GM23338 (cell line): ENCODE measurements around the gene CNTN1. TPM values are rescaled to one million over a fixed set of nuclear protein-coding genes. Genes with fewer than 3 reads are reported as not detected.

Experiments used
- ATAC-seq: fragments of 200-7000 bp; cut with Tn5 transposase; 3 replicates; pipeline ENCODE4 v1.9.1; 2020
- DNase-seq: peaks from one replicate; pipeline ENCODE4 v3.0.0-alpha.2; 2015; ENCODE audit warnings: low spot score
- H2AFZ ChIP-seq: fragments of 200-600 bp; sonication (generic); 2 replicates; pipeline ENCODE4 v1.8.0; 2016; ENCODE audit warnings: antibody characterized with exemption, mild to moderate bottlenecking, moderate library complexity
- H3F3A ChIP-seq: fragments of 200-600 bp; sonication (generic); replicated peaks from 2 replicates; pipeline ENCODE4 v1.8.0; 2017; ENCODE audit warnings: antibody characterized with exemption, mixed run types, low read depth
- H3K27ac ChIP-seq: fragments of 200-600 bp; sonication (generic); 2 replicates; pipeline ENCODE4 v1.6.1; 2016; ENCODE audit warnings: low read depth
- H3K27me3 ChIP-seq: fragments of 200-600 bp; sonication (generic); 2 replicates; pipeline ENCODE4 v1.8.0; 2016; ENCODE audit warnings: mild to moderate bottlenecking, mixed run types, moderate library complexity; ENCODE audit not compliant: insufficient read depth
- H3K36me3 ChIP-seq: fragments of 200-600 bp; sonication (generic); 2 replicates; pipeline ENCODE4 v1.8.0; 2016; ENCODE audit warnings: mild to moderate bottlenecking; ENCODE audit not compliant: insufficient read depth
- H3K4me1 ChIP-seq: fragments of 200-600 bp; sonication (generic); 2 replicates; pipeline ENCODE4 v1.8.0; 2016; ENCODE audit warnings: mild to moderate bottlenecking, moderate library complexity; ENCODE audit not compliant: insufficient read depth
- H3K4me2 ChIP-seq: fragments of 200-600 bp; sonication (generic); 2 replicates; pipeline ENCODE4 v1.7.1; 2017; ENCODE audit warnings: mixed run types
- H3K4me3 ChIP-seq: fragments of 200-600 bp; sonication (generic); 2 replicates; pipeline ENCODE4 v1.6.1; 2016; ENCODE audit warnings: mixed run types
- H3K79me2 ChIP-seq: fragments of 200-600 bp; sonication (generic); replicated peaks from 2 replicates; pipeline ENCODE4 v1.8.0; 2017; ENCODE audit warnings: mild to moderate bottlenecking; ENCODE audit not compliant: insufficient read depth
- H3K9me2 ChIP-seq: fragments of 200-600 bp; sonication (generic); 2 replicates; pipeline ENCODE4 v1.8.0; 2017; ENCODE audit not compliant: insufficient read depth
- H4K20me1 ChIP-seq: fragments of 200-600 bp; sonication (generic); replicated peaks from 2 replicates; pipeline ENCODE4 v1.8.0; 2017; ENCODE audit warnings: mild to moderate bottlenecking; ENCODE audit not compliant: insufficient read depth
- H3K27ac Mint-ChIP-seq: 2 replicates; pipeline ENCODE4 v1.8.0; 2020; ENCODE audit warnings: inconsistent platforms, mild to moderate bottlenecking, moderate library complexity, mixed read lengths
- H3K27me3 Mint-ChIP-seq: 3 replicates; pipeline ENCODE4 v1.8.0; 2022; ENCODE audit warnings: low read depth, mild to moderate bottlenecking, moderate library complexity, mixed read lengths, inconsistent platforms; ENCODE audit not compliant: insufficient read depth, poor library complexity
- H3K36me3 Mint-ChIP-seq: 3 replicates; pipeline ENCODE4 v1.8.0; 2021; ENCODE audit warnings: low read depth, mild to moderate bottlenecking, inconsistent platforms, moderate library complexity, mixed read lengths
- H3K4me1 Mint-ChIP-seq: 3 replicates; pipeline ENCODE4 v1.8.0; 2020; ENCODE audit warnings: mild to moderate bottlenecking, inconsistent platforms, mixed read lengths
- H3K4me3 Mint-ChIP-seq: 3 replicates; pipeline ENCODE4 v1.8.0; 2021; ENCODE audit warnings: moderate library complexity, mild to moderate bottlenecking, inconsistent platforms, mixed read lengths
- H3K9me3 Mint-ChIP-seq: 3 replicates; pipeline ENCODE4 v1.8.0; 2020; ENCODE audit warnings: moderate library complexity, mild to moderate bottlenecking, inconsistent platforms, mixed read lengths
- CREB1 ChIP-seq: fragments of 250-450 bp; sonication (Bioruptor Pico); IDR thresholded peaks from 2 replicates; pipeline ENCODE4 v1.5.0; 2020; ENCODE audit warnings: low read depth, mild to moderate bottlenecking, moderate library complexity
- EZH2 ChIP-seq: fragments of 200-600 bp; sonication (generic); IDR thresholded peaks from one replicate; pipeline ENCODE4 v1.8.0; 2017; ENCODE audit warnings: antibody characterized with exemption, mild to moderate bottlenecking, low read depth; ENCODE audit not compliant: unreplicated experiment
- EZH2phosphoT487 ChIP-seq: fragments of 200-600 bp; sonication (generic); IDR thresholded peaks from one replicate; pipeline ENCODE4 v1.8.1; 2018; ENCODE audit warnings: antibody characterized with exemption; ENCODE audit not compliant: unreplicated experiment
- JUNB ChIP-seq: IDR thresholded peaks from one replicate; pipeline ENCODE4 v1.6.1; 2016; ENCODE audit warnings: antibody characterized with exemption; ENCODE audit not compliant: unreplicated experiment
- NANOG ChIP-seq: IDR thresholded peaks from 2 replicates; pipeline ENCODE4 v1.6.1; 2016; ENCODE audit warnings: antibody characterized with exemption, borderline replicate concordance
- POLR2AphosphoS5 ChIP-seq: IDR thresholded peaks from 2 replicates; pipeline ENCODE4 v1.6.1; 2016; ENCODE audit warnings: antibody characterized with exemption, low read depth
- STAT1 ChIP-seq: IDR thresholded peaks from one replicate; pipeline ENCODE4 v1.6.1; 2016; ENCODE audit warnings: antibody characterized with exemption; ENCODE audit not compliant: unreplicated experiment
- ZNF114 ChIP-seq: fragments of 250-450 bp; sonication (Bioruptor Pico); IDR thresholded peaks from 2 replicates; pipeline ENCODE4 v1.5.0; 2020; ENCODE audit warnings: mild to moderate bottlenecking, moderate library complexity
- ZNF331 ChIP-seq: fragments of 250-450 bp; sonication (Bioruptor Pico); IDR thresholded peaks from 2 replicates; pipeline ENCODE4 v1.5.0; 2020; ENCODE audit warnings: low read depth, mild to moderate bottlenecking, moderate library complexity
- ZNF462 ChIP-seq: fragments of 250-450 bp; sonication (Bioruptor Pico); IDR thresholded peaks from 2 replicates; pipeline ENCODE4 v1.5.0; 2020; ENCODE audit warnings: mild to moderate bottlenecking, moderate library complexity
- polyA plus RNA-seq: library from polyadenylated mRNA; unstranded; fragments of >200 nt; fragmentation: Nextera tagmentation; extraction: Ambion mirVana; gene quantifications from 2 replicates; pipeline ENCODE4 v1.2.1, GENCODE V29; 2016
- total RNA-seq: library from RNA; depleted of rRNA; stranded (reverse); fragments of >200 nt; shearing (Covaris generic); gene quantifications from 2 replicates; pipeline ENCODE4 v1.2.3, GENCODE V29; 2014
- TF ChIP-seq, protein P1 (sequence below), 2 experiments: fragments of 200-600 bp in 1 of 2; sonication (generic) in 1 of 2; conservative IDR thresholded peaks; 2 replicates each; pipeline versions ENCODE4 v1.5.1 to v1.6.1; 2016 to 2017; ENCODE audit warnings: antibody characterized with exemption in 2 of 2, low read depth in 2 of 2, mild to moderate bottlenecking in 2 of 2, moderate library complexity in 1 of 2
- TF ChIP-seq, protein P2 (sequence below): IDR thresholded peaks from one replicate; pipeline ENCODE4 v1.6.1; 2018; ENCODE audit warnings: antibody characterized with exemption; ENCODE audit not compliant: unreplicated experiment
- TF ChIP-seq, protein P3 (sequence below): IDR thresholded peaks from 2 replicates; pipeline ENCODE4 v1.6.1; 2016; ENCODE audit warnings: antibody characterized with exemption

Gene CNTN1
- total and polyA plus RNA-seq, 2 experiments from 2014 or later = 5.0 to 27.0 TPM

- no peak overlapping the region for H3K4me3 Mint-ChIP-seq
These were observed 210.8 kb downstream of the CNTN1 start for GRCh38 chr12:40903040-40903439.

More at GRCh38 chr12:40903040-40903439, 210.8 kb downstream of the CNTN1 start:
- no peak overlapping the region for H3K27ac Mint-ChIP-seq
- DNase-seq (peak; percentile 33), ATAC-seq (peak; percentile 47)
- no peaks in the 10 kb centered on the region for H3K36me3 ChIP-seq
- no peaks in the 10 kb centered on the region; the same call in 2 of the 3 replicates for H3K9me3 Mint-ChIP-seq
- H3K4me3 ChIP-seq = no peak overlapping the region
- H3K27ac ChIP-seq = no peak overlapping the region
- no peaks in the 10 kb centered on the region for H3K36me3 Mint-ChIP-seq
- TF ChIP-seq, protein P1, sequence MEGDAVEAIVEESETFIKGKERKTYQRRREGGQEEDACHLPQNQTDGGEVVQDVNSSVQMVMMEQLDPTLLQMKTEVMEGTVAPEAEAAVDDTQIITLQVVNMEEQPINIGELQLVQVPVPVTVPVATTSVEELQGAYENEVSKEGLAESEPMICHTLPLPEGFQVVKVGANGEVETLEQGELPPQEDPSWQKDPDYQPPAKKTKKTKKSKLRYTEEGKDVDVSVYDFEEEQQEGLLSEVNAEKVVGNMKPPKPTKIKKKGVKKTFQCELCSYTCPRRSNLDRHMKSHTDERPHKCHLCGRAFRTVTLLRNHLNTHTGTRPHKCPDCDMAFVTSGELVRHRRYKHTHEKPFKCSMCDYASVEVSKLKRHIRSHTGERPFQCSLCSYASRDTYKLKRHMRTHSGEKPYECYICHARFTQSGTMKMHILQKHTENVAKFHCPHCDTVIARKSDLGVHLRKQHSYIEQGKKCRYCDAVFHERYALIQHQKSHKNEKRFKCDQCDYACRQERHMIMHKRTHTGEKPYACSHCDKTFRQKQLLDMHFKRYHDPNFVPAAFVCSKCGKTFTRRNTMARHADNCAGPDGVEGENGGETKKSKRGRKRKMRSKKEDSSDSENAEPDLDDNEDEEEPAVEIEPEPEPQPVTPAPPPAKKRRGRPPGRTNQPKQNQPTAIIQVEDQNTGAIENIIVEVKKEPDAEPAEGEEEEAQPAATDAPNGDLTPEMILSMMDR (conservative IDR thresholded peaks at IDR 0.05; ENCODE audit: low read depth in 2 of 2) = no peak
- no peak for TF ChIP-seq NANOG
- TF ChIP-seq, protein P2, sequence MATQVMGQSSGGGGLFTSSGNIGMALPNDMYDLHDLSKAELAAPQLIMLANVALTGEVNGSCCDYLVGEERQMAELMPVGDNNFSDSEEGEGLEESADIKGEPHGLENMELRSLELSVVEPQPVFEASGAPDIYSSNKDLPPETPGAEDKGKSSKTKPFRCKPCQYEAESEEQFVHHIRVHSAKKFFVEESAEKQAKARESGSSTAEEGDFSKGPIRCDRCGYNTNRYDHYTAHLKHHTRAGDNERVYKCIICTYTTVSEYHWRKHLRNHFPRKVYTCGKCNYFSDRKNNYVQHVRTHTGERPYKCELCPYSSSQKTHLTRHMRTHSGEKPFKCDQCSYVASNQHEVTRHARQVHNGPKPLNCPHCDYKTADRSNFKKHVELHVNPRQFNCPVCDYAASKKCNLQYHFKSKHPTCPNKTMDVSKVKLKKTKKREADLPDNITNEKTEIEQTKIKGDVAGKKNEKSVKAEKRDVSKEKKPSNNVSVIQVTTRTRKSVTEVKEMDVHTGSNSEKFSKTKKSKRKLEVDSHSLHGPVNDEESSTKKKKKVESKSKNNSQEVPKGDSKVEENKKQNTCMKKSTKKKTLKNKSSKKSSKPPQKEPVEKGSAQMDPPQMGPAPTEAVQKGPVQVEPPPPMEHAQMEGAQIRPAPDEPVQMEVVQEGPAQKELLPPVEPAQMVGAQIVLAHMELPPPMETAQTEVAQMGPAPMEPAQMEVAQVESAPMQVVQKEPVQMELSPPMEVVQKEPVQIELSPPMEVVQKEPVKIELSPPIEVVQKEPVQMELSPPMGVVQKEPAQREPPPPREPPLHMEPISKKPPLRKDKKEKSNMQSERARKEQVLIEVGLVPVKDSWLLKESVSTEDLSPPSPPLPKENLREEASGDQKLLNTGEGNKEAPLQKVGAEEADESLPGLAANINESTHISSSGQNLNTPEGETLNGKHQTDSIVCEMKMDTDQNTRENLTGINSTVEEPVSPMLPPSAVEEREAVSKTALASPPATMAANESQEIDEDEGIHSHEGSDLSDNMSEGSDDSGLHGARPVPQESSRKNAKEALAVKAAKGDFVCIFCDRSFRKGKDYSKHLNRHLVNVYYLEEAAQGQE = no peak
- TF ChIP-seq ZNF114 (CRISPR knock-in tag) = no peak
- TF ChIP-seq POLR2AphosphoS5 = no peak
- TF ChIP-seq STAT1 = no peak
- no peak for TF ChIP-seq ZNF331
- TF ChIP-seq, protein P3, sequence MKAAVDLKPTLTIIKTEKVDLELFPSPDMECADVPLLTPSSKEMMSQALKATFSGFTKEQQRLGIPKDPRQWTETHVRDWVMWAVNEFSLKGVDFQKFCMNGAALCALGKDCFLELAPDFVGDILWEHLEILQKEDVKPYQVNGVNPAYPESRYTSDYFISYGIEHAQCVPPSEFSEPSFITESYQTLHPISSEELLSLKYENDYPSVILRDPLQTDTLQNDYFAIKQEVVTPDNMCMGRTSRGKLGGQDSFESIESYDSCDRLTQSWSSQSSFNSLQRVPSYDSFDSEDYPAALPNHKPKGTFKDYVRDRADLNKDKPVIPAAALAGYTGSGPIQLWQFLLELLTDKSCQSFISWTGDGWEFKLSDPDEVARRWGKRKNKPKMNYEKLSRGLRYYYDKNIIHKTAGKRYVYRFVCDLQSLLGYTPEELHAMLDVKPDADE = no peak
- no peak for TF ChIP-seq ZNF462 (CRISPR knock-in tag)
- no peak for TF ChIP-seq JUNB
- no peak for TF ChIP-seq EZH2phosphoT487
- TF ChIP-seq CREB1 (CRISPR knock-in tag) = no peak
- no peak for TF ChIP-seq EZH2
- no peak overlapping the region for H2AFZ ChIP-seq
- no peaks in the 10 kb centered on the region for H3K9me2 ChIP-seq
- no peaks in the 10 kb centered on the region for H4K20me1 ChIP-seq
- peaks cover 6% of the 10 kb centered on the region; the same call in 1 of the 3 replicates for H3K4me1 Mint-ChIP-seq
- H3F3A ChIP-seq = no peaks in the 10 kb centered on the region
- peaks cover 2% of the 10 kb centered on the region for H3K27me3 Mint-ChIP-seq
- no peaks in the 10 kb centered on the region for H3K79me2 ChIP-seq
- no peak overlapping the region for H3K4me2 ChIP-seq
- H3K4me1 ChIP-seq = no peaks in the 10 kb centered on the region
- no peaks in the 10 kb centered on the region for H3K27me3 ChIP-seq
